Measurements from ENCODE around the gene ADRA2C.

The ADRA2C gene

DNA sequence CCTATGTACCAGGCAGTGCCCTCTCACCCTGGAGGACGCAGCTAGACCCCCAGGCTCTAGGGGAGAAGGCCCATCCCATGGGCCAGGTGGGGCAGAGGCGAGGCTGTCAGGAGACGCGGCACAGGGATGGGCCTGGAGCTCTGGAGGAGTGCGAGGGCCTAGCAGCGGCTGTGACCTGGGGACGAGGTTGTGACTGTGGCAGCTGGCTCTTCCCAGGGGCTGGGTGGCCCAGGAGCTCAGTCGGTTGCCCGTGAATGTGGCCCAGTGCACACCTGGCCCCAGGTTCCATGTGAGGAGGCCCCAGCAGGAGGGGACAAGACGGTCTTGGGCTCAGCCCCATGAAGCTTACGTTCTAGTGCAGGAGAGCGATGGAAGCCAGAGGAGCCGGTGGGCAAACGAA, 31.0 kb upstream of the ADRA2C start:
- DNase-seq: no peak

DNA sequence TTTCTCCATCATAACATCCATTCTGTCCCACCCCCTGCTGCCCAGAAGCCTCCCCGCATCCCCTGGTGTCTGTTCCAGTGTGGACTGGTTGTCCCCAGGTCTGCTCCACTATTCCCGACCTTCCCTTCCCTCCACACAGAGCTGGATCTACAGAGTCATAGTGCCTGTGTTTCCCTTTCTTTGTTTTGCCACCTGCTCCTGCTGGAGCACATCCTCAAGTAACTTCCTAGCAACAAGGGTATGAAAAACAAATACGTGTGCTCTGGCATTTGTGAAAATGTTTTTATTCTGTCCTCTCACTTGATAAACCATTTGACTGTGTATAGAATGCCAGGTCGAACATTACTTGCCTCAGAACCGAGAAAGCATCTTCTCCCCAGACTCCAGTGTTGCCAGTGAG, 29.9 kb upstream of the ADRA2C start:
- DNase-seq: no peak

DNA sequence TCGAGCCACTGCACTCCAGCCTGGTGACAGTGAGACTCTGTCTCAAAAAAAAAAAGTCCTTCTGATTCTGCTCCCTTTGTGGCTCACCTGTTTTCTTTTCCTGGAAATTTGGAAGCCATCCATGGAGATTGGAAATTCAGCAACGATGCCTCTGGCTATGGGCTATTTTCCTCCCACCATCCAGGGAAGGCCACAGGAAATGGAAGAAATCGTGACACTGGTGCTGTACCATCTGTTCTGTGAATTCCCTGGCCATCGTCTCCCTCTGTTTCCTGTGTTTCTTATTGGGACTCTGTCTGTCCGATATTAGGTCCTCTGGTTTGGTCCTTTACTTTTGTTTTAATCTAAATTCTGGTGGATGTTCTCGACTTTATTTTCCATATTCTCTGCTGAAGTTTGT, 29.4 kb upstream of the ADRA2C start:
- no peak for DNase-seq

DNA sequence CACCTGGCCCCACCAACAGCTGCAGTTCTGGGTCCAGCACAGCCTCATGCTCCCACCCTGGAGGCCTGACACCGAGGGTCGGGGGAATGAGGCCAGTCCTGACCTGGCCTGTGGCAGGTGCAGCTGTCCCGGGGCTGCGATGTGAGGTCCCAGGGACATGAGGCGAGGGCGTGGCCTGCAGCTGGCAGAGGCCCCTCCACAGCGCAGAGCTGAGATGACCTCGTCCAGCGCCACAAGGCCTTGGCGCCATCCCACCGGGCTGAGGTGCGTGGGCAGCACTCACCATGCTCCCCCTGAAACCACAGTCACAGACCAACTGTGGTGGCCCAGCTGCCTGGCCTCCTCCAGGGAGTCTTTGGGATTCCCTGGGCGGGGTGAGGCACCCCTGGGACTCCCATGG, 26.6 kb upstream of the ADRA2C start:
- no peak for DNase-seq

DNA sequence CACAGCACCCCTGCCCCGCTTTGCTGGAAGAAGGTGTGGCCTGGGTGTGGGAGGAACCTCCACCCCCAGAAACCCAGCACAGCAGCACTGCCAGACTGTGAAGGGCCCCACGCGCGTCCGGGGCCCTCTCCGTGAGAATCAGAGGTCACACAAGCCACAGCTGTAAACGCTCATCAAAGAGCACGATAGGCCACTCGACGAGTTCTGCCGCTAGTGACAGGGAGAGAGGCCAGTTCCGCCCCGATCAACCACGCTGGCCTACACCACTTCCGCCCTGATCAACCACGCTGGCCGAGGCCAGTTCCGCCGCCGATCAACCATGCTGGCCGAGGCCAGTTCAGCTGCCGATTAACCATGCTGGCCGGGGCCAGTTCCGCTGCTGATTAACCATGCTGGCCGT, 25.9 kb upstream of the ADRA2C start:
- no peak for DNase-seq

DNA sequence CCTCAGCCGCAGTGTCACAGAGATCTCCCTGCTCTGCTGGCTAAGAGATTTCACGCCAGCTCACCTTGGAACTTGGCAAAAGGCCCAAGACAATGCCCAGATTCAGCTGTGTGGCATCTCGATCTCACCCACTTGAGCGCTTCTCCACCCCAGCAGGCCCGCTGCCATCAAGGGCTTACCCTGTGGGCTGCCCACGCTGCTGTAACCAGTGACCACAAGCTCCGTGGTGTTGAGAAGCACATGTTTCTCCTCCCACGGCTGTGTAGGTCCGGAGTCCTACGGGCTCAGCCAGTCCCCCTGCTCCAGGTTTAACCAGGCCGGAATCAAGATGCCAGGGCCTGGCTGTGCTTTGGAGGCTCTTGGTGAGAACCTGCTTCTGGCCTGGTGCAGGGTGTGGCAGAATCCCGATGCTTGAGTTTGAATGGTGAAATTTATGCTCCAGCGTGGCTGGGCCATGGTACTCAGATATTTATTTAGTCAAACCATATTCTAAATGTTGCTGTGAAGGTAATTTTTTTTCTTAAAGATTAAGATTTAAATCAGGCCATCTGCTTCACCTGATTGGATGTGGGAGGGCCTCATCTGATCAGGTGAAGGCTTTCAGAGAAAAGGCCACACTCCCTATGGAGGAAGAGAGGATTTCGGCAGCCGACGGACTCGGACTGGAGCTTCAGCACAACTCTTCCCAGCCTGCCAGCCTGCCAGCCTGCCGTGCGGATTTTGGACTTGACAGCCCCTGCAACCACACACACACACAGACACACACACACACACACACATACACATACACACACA, 24.8 kb upstream of the ADRA2C start:
- DNase-seq: no peak

DNA sequence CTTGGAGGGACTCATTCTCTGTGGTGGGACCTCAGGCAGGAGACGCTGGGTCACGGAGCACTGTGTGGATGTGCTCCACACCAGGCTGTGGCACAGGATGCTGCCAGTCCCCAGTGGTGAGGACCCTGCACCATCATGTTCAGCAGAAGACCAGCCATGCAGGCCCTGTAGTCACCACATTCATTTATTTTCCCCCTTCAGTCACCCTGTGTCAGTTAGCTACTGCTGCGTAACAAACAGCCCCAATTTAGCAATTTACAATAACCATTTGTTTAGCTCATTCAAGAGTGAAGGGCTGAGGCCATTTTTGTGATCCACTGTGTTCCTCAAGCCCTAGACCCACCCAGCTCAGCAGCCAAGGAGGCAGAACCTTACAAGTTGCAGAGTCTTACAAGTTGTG, 23.6 kb upstream of the ADRA2C start:
- no peak for DNase-seq

DNA sequence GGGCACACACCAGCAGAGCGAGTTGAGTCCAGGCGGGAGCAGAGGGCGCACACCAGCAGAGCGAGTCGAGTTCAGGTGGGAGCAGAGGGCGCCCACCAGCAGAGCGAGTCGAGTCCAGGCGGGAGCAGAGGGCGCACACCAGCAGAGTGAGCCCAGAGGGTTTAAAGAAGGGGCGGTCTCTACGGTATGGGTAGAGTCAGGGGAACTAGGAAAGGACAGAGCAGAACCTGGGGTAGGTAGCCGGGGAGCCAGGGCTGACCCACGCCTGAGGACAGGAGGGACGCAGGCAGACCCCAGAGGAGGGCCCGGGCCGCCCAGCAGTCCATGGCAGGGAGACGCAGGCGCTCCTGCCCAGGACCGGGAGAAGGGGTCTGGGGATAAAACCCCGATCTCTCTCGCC, 22.0 kb upstream of the ADRA2C start:
- no peak for DNase-seq

DNA sequence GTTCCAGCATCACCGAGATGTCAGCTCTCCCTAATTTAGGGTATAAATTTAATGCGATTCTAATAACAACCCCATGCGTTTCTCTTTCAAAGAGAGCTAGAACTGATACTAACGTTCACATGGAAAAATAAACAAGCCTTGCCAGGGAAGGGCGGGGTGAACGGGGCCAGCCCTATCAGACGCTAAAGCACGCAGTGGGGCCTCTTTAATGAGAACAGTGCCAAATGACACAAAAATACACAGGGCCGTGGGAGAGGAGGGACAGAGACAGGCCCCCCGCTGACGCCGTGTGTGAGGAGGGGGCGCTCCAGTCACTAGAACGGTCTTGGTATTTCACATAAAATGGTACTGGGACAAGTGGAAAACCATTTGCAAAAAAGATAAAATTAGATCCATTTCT, 21.3 kb upstream of the ADRA2C start:
- no peak for DNase-seq

DNA sequence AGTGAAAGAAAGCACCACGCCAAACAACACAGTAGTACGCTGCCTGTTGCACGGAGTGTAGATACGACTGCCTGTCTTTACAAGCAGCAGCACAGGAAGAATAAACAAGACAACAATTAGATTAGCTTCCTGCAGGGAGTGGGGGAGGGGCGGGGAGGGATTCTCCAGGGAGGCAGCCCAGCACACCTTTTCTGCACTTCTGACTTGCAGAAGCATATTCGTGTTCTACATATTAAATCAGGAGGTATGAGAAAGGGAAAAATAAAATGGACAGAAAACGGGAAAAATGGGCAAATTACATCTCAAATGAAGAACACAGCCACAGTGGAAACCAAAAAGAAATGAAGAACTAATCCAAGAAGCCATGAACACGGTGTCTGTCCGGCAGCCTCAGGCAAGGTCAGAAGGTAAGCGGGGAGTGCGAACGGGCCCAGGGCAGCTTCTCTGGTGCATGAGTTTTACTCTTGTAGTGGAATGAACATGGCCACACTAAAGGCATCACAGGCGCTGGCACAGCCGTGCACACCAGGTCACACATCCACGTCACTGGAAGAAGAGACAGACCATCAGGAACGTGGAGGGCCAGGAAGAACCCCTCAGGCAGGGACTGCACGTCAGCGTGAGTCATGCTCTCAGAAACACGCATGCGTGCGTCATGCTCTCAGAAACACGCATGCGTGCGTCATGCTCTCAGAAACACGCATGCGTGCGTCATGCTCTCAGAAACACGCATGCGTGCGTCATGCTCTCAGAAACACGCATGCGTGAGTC, 20.1 kb upstream of the ADRA2C start:
- DNase-seq: no peak

DNA sequence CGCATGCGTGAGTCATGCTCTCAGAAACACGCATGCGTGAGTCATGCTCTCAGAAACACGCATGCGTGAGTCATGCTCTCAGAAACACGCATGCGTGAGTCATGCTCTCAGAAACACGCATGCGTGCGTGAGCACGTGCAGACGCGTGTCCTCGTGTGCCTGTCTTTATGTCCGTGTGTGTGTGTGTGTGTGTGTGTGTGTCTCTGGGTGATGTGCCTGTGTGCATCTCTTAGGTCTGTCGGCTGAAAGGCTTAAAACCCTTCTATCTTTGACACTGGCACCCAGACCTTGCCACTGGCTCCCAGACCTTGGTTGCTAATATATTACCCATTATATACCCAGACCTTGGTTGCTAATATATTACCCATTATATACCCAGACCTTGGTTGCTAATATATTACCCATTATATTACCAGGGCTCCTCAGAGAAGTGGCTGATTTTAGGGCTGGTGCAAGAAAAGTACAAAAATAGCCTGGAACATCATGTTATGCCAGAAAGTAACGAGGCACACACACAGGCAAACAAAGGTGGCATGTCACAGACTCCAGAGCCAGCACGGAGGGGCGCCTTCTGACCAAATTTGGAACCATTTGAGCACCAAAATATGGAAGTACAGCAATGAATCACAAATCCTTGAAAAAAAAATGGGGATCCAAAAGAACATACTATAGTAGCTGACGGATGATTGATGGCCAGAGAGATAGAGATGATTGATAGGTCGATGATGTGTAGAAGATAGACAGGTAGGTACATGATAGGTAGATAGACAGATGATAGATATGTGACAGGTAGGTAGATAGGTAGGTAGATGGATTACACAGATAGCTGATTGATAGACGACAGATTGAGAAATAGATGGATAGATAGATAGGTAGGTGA, 19.2 kb upstream of the ADRA2C start:
- DNase-seq: no peak

DNA sequence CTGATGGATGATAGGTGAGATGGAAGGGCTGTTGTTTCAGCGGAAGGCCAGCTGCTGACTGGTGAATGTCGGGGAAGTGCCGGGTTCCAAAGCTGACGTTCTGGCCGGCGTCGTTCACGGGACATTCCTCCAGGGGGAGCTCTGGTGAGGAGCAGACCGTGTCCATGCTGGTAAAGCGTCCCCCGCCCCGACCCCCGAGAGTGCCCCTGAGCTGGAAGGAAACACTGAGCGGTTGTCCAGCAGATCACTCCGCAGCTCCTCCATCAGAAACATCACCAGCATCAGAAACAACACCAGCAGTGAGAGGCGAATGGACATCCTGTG, 18.6 kb upstream of the ADRA2C start:
- peak in 2 of 3 donors; percentile 6 to 20 for DNase-seq

DNA sequence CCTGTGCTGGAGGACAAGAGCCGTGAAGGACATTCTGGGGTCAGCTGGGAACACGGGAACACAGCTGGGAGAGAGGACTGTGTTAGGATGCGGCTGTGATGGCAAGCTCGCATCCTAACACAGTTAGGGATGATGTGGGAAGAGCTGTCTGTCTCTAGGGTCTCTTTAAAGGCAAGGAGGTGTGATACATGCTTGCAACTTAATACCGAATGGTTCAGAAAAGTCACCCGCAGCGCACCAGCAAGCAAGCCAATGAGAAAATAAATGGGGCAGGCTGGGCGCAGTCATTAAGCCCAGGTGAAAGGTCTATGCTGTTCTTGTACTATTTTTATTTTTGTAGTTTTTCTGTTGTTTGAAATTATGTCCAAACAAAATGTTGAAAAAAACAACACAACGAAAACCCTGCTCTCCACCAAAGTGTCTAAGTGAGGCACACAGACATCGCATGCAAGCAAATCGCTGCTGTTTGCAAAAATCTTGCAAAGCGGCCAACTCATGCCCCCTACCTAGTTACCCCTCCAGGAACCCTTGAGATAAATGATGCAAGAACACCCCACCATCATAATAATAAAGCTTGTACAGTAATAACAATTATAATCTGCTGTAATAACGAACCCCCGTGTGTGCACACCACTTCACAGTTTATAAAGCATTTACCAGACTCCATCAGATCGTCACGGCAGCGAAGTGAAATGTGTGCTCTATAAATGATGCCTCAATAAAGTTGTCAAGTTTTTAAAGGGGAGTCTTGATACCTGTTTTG, 17.9 kb upstream of the ADRA2C start:
- DNase-seq: no peak

DNA sequence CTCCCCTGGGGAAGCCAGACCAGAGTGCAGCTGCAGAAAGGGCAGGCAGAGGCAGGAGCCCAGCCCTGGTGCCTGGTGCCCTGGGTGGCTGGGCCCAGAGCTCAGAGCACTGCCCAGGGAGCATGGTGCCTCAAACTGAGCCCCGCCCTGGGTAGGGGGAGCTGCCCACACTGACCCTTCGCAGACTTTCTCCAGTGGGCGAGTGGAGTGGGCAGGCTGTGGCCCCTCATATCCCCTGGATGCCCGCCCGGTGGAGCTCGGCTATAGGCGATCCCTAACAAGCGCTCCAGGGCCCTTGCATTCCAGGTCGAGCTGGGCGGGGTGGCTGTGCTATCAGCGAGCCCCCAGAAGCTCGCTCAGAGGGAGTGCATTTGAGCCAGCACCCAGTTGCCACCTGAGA, 17.1 kb upstream of the ADRA2C start:
- DNase-seq: no peak

DNA sequence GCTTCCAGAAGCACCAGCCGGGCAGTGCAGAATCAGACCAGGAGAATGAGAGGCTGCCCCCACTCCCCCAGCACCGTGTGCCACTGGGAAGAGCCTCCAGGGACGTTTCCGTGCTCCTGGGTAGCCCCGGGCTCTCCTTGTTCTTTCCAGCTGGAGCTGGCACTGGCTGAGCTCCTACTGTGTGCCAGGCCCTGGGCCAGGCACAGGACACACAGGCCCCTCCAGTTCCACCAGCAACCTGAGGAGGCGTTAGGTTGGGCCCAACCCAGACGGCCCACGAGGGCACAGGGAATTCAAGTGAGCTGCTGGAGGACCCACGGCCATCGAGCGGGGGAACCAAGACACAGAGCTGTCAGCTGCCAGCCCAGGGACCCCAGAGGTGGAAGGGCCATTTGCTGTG, 15.9 kb upstream of the ADRA2C start:
- DNase-seq: no peak

DNA sequence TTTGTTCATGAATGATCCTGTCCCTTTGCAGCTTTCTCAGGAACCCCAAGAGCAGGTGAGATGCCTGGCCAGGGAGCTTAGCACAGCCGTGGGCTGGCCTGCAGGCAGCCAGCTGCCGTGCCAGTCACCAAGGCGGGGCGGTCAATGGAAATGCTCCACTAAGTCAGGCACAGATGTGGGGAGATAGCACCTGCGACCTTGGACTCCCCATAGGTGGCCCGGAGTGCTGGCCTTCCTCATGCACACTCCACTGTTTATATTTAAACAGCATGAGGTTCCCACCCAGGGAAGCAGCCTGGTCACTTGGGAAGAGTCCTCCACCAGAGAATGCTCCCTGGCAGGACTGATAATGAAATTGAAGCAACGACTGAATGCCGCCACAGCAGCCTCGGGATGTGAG, 14.2 kb upstream of the ADRA2C start:
- DNase-seq: no peak

DNA sequence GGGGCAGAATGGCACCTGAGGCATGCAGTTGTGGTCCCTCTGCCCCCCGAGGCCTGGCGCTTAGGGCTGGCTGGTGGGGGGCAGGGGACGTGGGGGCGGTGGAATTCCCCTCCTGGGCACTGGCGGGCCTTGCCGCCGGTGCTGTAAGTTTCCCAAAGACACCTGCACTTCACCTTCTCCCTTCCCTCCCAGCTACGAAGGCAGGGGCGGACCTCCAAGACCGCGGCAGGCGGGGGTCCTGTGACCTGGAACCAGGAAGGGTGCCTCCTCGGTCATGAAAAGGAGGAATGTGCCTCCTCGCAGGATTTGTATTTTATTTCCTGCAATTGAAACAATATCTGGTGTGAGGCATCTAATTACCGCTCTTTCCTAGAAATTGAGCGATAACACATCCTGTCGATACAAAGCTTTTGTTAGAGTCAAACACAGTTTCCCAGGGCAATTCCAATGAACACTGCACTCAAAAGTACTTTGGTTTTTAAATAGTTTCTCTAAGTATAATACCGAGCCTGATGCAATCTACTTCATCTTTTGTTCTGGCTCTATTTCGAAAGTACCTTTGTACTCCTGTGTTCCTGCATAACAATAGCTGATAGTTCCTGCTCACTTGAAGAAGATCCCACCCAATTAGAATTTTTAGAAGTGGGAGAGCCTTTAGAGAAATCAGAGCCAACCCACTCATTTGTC, 12.3 kb upstream of the ADRA2C start:
- DNase-seq: no peak

DNA sequence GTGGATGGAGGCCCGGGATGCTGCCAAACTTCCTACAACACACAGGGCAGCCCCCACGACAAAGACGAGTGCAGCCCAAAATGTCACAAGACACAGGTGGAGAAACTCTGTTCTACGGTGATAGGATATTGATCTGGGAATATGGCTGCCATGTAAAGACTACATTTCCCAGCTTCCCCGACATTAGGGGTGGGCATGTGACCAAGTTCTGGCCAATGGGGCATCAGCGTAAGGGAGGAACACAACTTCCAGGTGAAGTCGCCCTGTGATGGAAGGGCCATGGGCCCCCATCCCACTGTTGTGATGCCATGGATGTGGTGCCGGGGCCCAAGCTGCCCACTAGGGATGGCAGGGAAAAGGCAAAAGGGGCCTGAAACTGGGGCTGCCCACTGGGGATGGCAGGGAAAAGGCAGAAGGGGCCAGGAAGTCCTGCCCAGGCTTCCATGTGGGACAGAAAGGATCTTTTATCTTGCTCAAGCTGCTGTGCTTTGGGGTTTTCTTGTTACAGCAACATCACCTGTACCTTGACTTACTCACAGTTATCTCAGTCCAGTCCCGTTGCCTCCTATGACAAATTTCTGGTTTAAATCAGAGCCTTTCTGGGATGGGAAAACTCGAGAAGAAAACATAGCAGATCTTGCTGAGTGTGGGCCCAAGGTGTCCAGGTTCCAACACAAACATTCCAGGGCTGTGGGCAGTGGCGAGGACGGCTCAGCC, 9.7 kb upstream of the ADRA2C start:
- DNase-seq: no peak

DNA sequence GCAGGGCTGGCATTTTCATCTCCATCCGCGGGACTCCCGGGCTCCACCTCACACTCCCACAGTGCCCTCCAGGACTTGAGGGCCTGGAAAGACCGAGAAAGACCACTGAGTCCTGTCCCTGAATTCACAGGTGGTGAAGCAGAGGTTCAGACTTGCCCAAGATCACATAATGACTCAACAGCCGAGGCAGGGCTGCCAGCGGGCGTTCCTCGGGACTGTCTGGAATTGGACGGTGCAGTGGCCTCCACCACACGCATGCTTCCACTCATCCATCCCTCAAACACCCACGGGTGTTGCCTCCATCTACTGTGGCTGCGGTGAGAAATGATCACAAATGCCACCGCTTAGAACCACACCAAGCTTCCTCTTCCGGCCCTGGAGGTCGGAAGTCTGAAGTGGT, 6.9 kb upstream of the ADRA2C start:
- no peak for DNase-seq

DNA sequence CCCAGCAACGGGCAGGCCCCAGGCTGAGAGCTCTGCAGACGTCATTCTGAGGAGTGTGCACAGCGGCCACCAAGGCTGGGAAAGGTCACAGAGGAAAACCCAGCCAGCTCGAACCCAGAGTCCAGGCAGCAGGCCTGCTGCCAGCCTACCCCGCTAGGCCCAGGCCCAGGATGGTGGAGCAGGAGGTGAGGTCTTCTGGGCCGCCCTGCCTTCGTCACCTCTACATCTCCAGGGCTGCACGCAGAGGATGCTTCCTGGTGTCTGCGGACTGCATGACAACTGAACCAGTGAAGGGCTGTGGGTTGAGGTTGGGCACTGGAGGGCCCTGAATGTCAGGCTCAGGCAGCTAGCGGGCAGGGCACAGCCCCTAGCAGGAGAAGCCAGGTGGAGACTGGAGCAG, 5.8 kb upstream of the ADRA2C start:
- no peak for DNase-seq

DNA sequence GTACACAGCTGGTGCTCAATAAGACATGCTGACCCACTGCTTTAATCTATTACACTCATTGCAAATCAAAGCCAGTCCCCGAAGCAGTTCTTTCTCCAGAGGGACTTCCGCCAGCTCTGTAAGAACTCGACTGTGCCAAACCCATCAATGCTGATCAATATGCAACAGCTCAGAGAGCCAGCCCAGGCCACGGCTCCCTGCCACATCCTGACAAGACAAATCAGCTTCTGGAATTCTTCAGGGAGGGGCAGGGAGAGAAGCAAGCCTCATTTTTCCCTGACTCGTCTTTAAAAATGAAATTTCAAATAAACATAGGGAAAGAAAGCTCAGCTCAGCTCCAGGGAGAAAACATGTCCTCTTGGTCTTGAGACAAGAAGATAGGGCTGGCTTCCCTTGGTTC, 5.3 kb upstream of the ADRA2C start:
- no peak for DNase-seq

DNA sequence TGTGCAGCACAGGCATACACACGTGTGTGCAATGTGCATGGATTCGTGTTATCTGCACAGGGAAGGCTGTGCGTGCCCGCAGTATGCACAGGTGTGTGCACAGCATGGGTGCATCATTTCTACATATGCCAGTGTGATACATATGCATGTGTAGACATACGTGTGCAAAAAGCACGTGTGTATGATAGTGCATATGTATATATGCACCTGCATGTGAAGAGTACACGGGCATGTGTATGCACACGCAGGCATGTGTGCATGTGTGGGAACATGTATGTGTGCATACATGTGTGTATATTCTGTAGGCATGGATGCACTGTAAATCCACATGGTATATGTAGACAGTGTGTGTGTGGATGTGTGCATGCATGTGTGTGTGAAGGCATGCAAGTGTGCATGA, 3.9 kb upstream of the ADRA2C start:
- DNase-seq: no peak
